Stomach (tissue), 9 donors: ENCODE results near the gene OXNAD1. TPM values are rescaled to one million over a fixed set of nuclear protein-coding genes. Genes with fewer than 3 reads are reported as not detected.

ENCODE experiments used
- DNase-seq, 2 donors: peaks; one replicate each; pipeline versions ENCODE4 v3.0.0 to v3.0.0-alpha.2; 2013 to 2019
- H3K27ac ChIP-seq, 5 donors: fragments of 200-600 bp in 4 of 5; sonication (generic) in 4 of 5; one replicate each; pipeline ENCODE4 v1.5.1; 2013 to 2019; ENCODE audit warnings: mild to moderate bottlenecking in 1 of 5, moderate library complexity in 1 of 5
- H3K27me3 ChIP-seq, 3 donors: fragments of 200-600 bp; sonication (generic); one replicate each; pipeline ENCODE4 v1.5.1; 2017 to 2019; ENCODE audit warnings: mixed run types in 1 of 3
- H3K36me3 ChIP-seq, 4 donors: fragments of 200-600 bp; sonication (generic); 1 replicate in 3 of 4; 2 replicates in 1 of 4; pipeline ENCODE4 v1.5.1; 2016 to 2019
- H3K4me1 ChIP-seq, 4 donors: fragments of 200-600 bp; sonication (generic); one replicate each; pipeline ENCODE4 v1.5.1; 2016 to 2019
- H3K4me3 ChIP-seq, 4 donors: fragments of 200-600 bp; sonication (generic) in 3 of 4; one replicate each; pipeline ENCODE4 v1.5.1; 2016 to 2019; ENCODE audit warnings: mild to moderate bottlenecking in 1 of 4
- H3K9me3 ChIP-seq, 4 donors: fragments of 200-600 bp; sonication (generic); one replicate each; pipeline ENCODE4 v1.5.1; 2016 to 2019
- EP300 ChIP-seq: sonication (generic); formaldehyde crosslinking; IDR thresholded peaks from one replicate; pipeline ENCODE4 v1.6.1; 2017; ENCODE audit warnings: antibody characterized with exemption
- POLR2A ChIP-seq, 4 donors: fragments of 450-650 bp; IDR thresholded peaks; one replicate each; pipeline ENCODE4 v1.6.1; 2016; ENCODE audit warnings: antibody characterized with exemption in 4 of 4, control low read depth in 2 of 4, mild to moderate bottlenecking in 1 of 4, moderate library complexity in 1 of 4
- POLR2AphosphoS5 ChIP-seq, 3 donors: sonication (generic); formaldehyde crosslinking; IDR thresholded peaks; one replicate each; pipeline ENCODE4 v1.6.1; 2016; ENCODE audit warnings: antibody characterized with exemption in 3 of 3
- WGBS, 5 donors: extraction: QIAGEN DNeasy Blood & Tissue Kit in 3 of 5; methylation state at CpG; one replicate each; pipeline versions ENCODE4 v1.1.5 to v1.1.7; 2013 to 2018; 5-methylcytosine and 5-hydroxymethylcytosine counted together
- intact Hi-C: fragments of 100-400 bp; cut with DNase I; formaldehyde crosslinking; loops from one replicate; pipeline ENCODE4 v1.15.1; 2023; ENCODE audit warnings: low total_unique reads
- polyA plus RNA-seq, 3 donors: library from polyadenylated mRNA; stranded (reverse); fragments of 200-250 nt; gene quantifications; one replicate each; pipeline ENCODE4 v1.2.3, GENCODE V29; 2013
- total RNA-seq, 5 donors: library from RNA; depleted of rRNA; stranded (reverse); fragments of >200 nt; gene quantifications; one replicate each; pipeline versions ENCODE4 v1.1.0 to v1.2.3, GENCODE V29; 2014 to 2016
- TF ChIP-seq, protein P1 (sequence below), 7 experiments: fragments of 450-650 bp in 4 of 7; fragments of 200-600 bp in 3 of 7; sonication (generic) in 3 of 7; IDR thresholded peaks; one replicate each; pipeline ENCODE4 v1.5.1; 2016 to 2019; ENCODE audit warnings: antibody characterized with exemption in 7 of 7, control low read depth in 2 of 7, mild to moderate bottlenecking in 1 of 7
- donor health status: healthy with polysubstance abuse.
- donor health status: Bipolar disorder and iron deficiency.
- donor health status: healthy.

Gene OXNAD1
- total and polyA plus RNA-seq, 8 donors = 5.5 to 51.3 (median 7.6) TPM

DNA sequence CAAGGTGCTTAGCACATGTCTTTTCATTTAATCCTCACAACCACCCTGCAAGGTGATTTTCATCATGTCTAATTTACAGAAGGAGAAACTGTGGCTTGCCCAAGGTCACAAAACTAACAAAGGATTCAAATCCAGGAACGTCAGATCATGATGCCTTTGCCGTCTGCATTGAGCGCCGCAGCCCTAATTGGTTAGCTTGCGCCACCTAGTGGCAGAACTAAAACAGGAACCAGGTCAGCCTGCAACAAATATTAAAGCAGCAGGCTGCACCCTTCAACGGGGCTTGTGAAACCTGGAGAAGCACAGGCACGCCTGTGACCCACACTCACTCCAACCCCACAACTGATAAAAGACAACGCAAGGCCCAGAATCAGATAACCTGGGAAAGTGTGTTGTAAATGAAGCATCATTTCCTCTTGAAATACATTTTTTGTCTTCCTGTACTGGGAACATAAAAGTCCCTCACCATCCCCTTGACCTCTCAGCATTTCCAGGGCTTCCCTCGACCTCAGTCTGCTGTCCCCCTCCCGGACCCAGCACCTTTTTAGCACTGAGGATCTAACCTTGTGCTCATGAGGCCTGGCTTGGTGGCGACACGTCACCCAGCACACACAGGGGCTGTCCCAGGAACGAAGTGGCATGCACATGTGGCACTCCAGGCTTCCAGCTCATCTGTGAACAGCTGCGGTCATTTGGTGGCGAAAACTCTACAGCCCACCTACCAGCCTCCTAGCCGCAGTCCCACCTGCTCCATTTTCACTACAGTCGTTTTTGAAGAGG lies 17.5 kb upstream of the OXNAD1 start:
- DNase-seq = peak; percentile 85 to 93
- H3K27ac ChIP-seq = no peak overlapping the region
- peaks cover 0 to 19% (median 8%) of the 10 kb centered on the region in 4 donors for H3K4me1 ChIP-seq
- H3K36me3 ChIP-seq = no peaks in the 10 kb centered on the region
- H3K4me3 ChIP-seq = peak overlapping the region in 1 of 4 donors; percentile 20
- TF ChIP-seq POLR2AphosphoS5 (IDR thresholded peaks at IDR 0.05) (peak in 1 of 3 donors; percentile 73), POLR2A (IDR thresholded peaks at IDR 0.05) (no peak)
- TF ChIP-seq, protein P1, sequence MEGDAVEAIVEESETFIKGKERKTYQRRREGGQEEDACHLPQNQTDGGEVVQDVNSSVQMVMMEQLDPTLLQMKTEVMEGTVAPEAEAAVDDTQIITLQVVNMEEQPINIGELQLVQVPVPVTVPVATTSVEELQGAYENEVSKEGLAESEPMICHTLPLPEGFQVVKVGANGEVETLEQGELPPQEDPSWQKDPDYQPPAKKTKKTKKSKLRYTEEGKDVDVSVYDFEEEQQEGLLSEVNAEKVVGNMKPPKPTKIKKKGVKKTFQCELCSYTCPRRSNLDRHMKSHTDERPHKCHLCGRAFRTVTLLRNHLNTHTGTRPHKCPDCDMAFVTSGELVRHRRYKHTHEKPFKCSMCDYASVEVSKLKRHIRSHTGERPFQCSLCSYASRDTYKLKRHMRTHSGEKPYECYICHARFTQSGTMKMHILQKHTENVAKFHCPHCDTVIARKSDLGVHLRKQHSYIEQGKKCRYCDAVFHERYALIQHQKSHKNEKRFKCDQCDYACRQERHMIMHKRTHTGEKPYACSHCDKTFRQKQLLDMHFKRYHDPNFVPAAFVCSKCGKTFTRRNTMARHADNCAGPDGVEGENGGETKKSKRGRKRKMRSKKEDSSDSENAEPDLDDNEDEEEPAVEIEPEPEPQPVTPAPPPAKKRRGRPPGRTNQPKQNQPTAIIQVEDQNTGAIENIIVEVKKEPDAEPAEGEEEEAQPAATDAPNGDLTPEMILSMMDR (IDR thresholded peaks at IDR 0.05) = peak in 5 of 7 experiments; percentile 76 to 98 (median 82)
- H3K9me3 ChIP-seq = no peaks in the 10 kb centered on the region
- intact Hi-C loops = loop anchor here (10.0 kb wide), 2 partner anchors 433 to 613 kb away; no protein-coding TSS in a partner anchor
- no peaks in the 10 kb centered on the region for H3K27me3 ChIP-seq
- WGBS, 5 donors = 23 to 29% (median 26%) methylated on average over 16 to 17 of the region's 17 CpGs

DNA sequence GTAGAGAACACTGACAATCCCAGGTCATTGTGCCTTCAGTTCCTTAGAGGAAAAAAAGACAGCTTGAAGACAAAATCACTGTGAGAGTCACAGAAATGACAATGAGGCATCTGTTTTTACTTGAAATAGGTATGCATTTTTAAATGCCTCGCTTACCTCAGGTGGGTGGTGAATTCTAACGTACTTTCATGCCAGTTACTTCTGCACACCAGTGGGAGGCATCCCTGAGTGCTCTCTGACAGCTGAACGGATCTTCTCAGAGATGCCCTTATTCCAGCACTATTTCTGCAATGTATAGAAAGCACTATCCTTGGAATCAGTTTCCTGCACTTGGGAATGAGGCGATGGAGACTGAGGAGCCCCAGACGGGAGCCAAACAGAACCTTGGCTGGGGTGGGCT lies 16.5 kb upstream of the OXNAD1 start:
- Histone ChIP-seq H3K27me3 (no peaks in the 10 kb centered on the region), H3K27ac (no peak overlapping the region), H3K4me3 (no peak overlapping the region), H3K4me1 (peaks cover 0 to 28% (median 11%) of the 10 kb centered on the region in 4 donors), H3K36me3 (no peaks in the 10 kb centered on the region), H3K9me3 (no peaks in the 10 kb centered on the region)
- no peak for TF ChIP-seq POLR2A (IDR thresholded peaks at IDR 0.05)
- TF ChIP-seq, protein P1 (IDR thresholded peaks at IDR 0.05) = no peak
- no peak for TF ChIP-seq POLR2AphosphoS5 (IDR thresholded peaks at IDR 0.05)
- no peak for TF ChIP-seq EP300
- intact Hi-C loops = loop anchor here (10.0 kb wide), 2 partner anchors 434 to 614 kb away; no protein-coding TSS in a partner anchor
- 76 to 83% (median 79%) methylated on average over 5 of the region's 5 CpGs for WGBS, 5 donors
- no peak for DNase-seq

DNA sequence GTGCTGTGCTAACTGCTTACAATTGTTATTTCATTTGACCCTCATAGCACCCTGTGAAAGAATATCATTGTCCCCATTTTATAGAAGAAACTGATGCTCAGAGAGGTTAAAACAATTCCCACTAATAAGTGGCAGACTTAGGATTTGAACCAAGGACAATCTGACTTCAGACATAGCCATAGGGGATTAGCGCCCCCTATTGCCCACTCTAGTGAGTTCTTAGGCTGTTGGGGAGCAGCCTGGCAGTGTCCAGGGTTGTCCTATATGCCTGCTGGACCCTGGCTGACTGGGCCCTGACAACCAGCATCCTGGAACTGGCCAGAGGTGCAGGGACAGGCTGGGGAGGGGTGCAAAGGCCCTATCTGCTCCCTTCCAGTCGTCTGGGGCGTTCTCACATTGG lies 15.7 kb upstream of the OXNAD1 start:
- peak in 1 of 2 donors; percentile 16 for DNase-seq
- H3K4me3 ChIP-seq = no peak overlapping the region
- no peaks in the 10 kb centered on the region for H3K9me3 ChIP-seq
- TF ChIP-seq POLR2AphosphoS5 (IDR thresholded peaks at IDR 0.05) (no peak), POLR2A (IDR thresholded peaks at IDR 0.05) (no peak), EP300 (no peak)
- TF ChIP-seq, protein P1 (IDR thresholded peaks at IDR 0.05) = no peak
- WGBS, 5 donors = 10 to 46% (median 29%) methylated on average over 1 to 3 of the region's 3 CpGs
- intact Hi-C loops = loop anchor here (10.0 kb wide), 2 partner anchors 435 to 615 kb away; no protein-coding TSS in a partner anchor
- no peaks in the 10 kb centered on the region for H3K27me3 ChIP-seq
- H3K4me1 ChIP-seq = peaks cover 0 to 30% (median 11%) of the 10 kb centered on the region in 4 donors
- no peak overlapping the region for H3K27ac ChIP-seq
- no peaks in the 10 kb centered on the region for H3K36me3 ChIP-seq

DNA sequence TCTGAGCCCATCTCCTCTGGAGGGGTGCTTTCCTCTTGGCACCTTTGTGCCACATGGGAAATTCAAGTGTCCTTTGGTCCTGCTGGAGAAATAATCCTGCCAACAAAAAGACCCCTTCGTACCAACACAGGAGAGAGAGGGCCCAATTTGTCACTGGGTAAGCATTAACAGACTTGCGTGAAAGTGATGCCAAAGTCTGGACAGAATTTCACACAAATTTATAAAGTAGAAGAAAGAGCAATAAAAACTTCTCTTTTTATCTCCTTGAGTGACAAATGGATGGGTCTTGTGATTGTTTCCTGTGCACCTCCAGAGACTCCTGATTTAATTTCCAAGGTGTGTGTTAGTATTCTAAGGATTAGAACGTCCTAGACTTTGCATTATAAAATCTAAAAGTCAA lies 15.1 kb upstream of the OXNAD1 start:
- intact Hi-C loops = loop anchor here (10.0 kb wide), 2 partner anchors 435 to 615 kb away; no protein-coding TSS in a partner anchor
- 71 to 84% (median 74%) methylated on average over 3 of the region's 3 CpGs for WGBS, 5 donors
- DNase-seq = no peak

More for the DNA sequence above, 15.1 kb upstream of the OXNAD1 start:
- Histone ChIP-seq H3K4me3 (no peak overlapping the region), H3K9me3 (no peaks in the 10 kb centered on the region), H3K4me1 (peaks cover 0 to 30% (median 11%) of the 10 kb centered on the region in 4 donors), H3K27me3 (no peaks in the 10 kb centered on the region), H3K36me3 (no peaks in the 10 kb centered on the region), H3K27ac (no peak overlapping the region)
- TF ChIP-seq POLR2A (IDR thresholded peaks at IDR 0.05) = no peak
- TF ChIP-seq, protein P1 (IDR thresholded peaks at IDR 0.05) = no peak
- TF ChIP-seq EP300 = no peak
- TF ChIP-seq POLR2AphosphoS5 (IDR thresholded peaks at IDR 0.05) = no peak
